GM21619 (cell line): Measurements from ENCODE around the gene SH3D21.

Experiments
- ATAC-seq: cut with Tn5 transposase; IDR thresholded peaks from one replicate; pipeline ENCODE4 v1.9.1; 2021; ENCODE audit not compliant: unreplicated experiment

The SH3D21 gene

DNA sequence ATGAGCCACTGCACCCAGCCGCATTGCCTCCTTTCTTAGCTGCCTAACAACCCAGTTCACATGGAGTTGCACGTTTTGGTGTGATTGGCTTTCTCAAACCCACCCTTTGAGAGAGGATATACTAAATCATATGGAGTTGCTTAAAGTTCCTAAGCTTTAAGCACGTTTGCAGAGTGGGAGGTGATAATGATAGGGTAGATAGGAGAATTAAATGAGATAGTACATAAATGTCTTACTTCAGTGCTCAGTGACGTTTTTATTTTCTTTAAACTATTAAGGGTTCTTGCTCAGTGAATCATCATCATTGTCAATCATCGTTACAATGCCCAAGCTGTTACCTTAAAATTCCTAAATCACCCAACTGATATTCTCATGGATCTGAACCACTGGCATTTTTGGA is 2.9 kb upstream of the SH3D21 start:
- no peak for ATAC-seq

DNA sequence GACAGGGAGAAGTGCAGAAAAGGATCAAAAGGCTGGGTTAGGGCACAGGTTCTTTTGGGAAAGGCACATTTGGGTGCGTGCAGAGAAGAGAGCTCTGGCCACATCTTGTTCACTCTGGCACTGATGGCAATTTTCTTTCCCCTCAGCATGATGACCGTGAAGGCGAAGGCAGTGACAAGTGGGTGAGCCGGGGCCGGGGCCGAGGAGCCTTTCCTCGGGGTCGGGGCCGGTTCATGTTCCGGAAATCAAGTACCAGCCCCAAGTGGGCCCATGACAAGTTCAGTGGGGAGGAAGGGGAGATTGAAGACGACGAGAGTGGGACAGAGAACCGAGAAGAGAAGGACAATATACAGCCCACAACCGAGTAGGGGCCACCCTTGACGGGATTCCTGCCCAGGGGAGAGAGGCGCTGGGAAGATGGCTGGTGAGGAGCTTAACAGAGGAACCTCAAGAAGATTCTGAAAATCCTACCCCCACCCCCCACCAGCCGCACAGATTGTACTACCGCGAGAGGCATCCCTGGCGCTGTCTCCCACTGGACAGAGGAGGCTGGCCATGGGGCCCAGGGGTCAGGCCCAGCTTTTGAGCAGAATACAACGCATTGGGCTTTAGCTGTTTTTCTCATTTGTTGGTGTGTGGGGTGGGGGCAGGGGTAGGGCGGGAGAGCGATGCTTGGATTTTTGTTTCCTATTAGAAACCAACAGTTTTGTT is 2.4 kb upstream of the SH3D21 start:
- no peak for ATAC-seq

DNA sequence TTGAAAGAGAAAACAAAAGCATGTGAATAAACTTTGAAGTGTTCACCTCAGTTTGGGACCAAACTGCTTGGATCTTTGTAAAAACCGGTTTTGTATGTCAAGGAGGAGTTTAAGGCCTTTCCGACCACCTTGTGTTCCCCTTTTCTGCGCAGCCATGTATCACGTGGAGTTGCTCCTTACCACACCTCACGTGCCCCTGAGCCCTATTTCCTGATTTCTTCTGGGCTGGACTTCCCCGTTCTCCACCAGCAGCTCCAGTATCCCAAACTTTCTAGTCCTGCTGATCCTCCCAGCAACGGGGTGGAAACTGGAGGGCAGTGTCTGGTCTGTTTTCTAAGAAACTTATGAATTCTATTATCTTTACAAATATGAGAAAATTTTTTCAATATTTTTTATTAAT is 1.6 kb upstream of the SH3D21 start:
- ATAC-seq = no peak

DNA sequence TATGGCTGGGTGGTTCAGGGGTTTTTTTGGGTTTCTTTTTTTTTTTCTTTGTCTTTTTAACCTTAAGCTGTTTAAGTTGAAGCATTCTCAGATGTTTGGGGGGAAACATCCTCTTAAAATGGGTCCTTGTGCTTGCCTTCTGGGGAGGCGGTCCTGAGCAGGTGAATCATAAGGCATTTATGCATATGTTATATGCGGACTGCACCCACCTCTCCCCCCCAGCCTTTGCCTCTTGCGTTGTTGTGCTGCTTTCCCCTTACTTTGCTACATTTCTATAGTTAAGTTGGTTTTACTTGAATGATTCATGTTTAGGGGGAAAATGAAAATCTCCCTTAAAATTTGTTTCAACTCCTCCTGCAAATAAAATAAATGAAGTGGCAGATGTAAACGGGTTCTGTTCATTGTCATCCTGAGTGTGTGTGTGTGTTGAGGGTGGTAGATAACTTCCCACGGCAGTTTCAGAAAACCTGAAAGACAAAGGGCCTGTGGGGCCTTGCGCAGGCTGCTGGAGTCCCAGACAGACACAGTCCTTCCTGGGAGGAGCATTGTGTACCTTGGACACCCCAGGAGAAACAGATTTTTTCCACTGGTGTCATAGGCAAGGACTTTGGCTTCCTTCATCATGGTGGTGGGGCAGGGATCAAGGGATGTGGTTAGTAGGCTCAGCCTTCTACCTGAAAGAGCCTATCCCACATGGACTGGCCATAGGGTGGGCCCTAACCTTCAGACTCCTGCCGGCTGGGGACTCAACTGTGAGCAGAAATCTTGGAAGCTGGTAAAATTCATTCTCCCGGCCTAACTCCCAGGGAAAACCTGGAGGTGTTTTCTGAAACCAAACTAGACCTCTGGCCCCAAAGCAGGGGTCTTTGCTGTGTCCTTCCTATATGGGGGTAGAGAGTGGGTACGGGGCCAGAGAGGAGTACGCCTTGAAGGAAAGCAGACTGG is 926 bp upstream of the SH3D21 start:
- ATAC-seq = no peak

DNA sequence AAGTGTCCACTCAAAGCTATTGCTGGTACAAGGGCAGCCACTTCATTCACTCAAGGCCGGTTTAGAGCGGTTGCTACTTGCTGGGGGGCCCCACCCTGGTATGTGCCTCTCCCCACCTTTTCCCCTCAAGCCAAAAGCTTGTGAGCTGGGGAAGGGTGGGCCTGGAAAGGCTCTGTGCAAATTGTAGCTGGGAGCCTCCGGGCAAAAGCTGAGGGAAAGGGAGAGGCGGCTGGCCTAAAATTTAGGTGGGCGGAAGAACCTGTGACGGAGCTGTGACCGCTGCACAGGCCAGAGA is 306 bp upstream of the SH3D21 start:
- ATAC-seq = no peak

DNA sequence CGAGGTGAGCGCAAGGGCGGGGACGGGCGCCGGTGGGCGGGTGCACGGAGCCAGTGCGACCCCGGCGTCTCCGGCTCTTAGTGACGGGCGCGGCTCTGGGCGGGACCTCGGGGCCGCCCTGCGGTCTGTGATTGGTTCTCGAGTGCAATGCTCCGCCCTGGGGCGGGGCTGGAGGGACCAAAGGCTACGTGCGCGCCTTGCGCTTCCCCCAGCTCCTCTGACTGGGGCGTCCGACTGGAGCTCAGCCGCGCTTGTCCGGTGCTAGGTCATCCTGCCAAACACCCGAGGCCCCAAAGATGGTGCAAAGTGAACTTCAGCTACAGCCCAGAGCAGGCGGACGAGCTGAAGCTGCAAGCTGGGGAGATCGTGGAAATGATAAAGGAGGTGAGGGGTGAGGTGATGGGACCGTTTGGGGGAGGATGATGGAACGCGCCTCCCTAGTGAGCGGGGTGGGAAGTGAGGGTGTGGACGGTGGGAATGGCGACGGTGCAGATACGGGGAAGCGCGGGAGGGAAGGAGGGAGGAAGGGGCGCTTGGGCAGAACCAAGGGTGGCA is 811 bp downstream of the SH3D21 start:
- ATAC-seq = peak; percentile 93

DNA sequence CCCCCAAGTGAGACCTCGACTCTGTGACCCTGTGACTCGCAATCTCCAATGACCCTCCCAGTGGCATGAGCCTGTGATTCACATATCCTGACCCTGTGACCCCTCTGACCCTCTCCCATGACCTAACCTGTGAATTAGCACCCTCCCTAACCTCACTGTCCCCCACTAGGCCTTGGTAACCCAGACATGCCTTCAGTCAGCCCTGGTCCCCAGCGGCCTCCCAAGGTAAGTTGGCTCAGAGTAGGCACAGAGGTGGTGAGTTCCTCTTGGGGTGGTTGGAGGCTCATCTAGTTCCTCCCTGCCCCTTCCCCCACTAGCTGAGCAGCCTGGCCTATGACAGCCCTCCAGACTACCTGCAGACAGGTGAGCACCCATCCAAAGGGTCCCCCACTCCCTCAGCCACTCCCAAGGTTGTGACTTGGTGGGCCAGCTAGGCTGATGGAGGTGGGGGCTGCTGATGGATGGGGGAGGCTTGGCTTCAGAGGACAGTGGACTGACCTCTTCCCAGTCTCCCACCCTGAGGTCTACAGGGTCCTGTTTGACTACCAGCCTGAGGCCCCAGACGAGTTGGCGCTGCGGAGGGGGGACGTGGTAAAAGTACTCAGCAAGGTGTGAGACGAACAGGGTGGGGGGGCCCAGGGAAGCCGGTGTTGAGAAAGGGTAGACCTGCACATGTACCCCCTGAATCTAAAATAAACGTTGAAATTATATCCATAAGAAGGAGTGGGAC is 1.6 kb downstream of the SH3D21 start:
- no peak for ATAC-seq

DNA sequence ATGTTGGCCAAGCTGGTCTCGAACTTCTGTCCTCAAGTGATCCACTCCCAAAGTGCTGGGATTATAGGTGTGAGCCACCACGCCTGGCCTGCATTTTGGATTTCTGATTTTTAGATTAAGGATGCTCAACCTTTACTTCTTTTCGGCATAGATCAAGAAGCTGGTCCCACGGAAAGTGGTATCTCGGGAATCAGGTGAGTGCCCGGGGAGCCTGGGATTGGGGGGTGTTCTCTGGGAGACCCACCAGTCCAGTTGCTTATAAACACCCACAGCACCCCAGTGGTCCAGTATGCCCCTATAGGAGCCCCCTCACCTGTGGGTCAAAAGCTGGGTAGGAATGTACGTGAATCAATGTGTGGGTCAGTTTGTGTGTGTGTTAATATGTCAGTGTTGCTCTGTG is 3.2 kb downstream of the SH3D21 start:
- no peak for ATAC-seq

DNA sequence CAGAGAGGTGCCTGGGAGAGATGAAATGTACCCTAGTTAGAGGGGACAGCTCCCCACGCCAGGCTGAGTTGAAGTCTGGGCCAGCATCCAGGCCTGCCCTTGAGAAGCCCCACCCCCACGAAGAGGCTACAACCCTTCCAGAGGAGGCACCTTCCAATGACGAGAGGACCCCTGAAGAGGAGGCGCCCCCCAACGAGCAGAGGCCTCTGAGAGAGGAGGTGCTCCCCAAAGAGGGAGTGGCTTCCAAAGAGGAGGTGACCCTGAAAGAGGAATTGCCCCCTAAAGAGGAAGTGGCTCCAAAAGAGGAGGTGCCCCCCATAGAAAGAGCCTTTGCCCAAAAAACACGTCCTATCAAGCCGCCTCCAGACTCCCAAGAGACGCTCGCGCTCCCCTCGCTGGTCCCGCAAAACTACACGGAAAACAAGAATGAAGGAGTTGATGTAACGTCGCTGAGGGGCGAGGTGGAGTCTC is 14.2 kb downstream of the SH3D21 start:
- no peak for ATAC-seq

DNA sequence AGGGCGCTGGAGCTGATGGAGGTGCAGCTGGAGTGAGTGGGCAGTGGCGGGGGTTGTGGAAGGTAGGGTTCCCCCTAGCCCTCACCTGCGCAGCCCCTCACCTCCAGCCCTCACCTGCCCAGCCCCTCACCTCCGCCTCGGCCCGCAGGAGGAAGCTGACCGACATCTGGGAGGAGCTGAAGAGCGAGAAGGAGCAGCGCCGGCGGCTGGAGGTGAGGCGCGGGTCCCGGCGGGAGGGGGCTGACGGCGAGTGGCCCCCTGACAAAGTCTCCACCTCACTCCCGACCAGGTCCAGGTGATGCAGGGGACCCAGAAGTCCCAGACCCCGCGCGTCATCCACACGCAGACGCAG is 14.6 kb downstream of the SH3D21 start:
- ATAC-seq = no peak

DNA sequence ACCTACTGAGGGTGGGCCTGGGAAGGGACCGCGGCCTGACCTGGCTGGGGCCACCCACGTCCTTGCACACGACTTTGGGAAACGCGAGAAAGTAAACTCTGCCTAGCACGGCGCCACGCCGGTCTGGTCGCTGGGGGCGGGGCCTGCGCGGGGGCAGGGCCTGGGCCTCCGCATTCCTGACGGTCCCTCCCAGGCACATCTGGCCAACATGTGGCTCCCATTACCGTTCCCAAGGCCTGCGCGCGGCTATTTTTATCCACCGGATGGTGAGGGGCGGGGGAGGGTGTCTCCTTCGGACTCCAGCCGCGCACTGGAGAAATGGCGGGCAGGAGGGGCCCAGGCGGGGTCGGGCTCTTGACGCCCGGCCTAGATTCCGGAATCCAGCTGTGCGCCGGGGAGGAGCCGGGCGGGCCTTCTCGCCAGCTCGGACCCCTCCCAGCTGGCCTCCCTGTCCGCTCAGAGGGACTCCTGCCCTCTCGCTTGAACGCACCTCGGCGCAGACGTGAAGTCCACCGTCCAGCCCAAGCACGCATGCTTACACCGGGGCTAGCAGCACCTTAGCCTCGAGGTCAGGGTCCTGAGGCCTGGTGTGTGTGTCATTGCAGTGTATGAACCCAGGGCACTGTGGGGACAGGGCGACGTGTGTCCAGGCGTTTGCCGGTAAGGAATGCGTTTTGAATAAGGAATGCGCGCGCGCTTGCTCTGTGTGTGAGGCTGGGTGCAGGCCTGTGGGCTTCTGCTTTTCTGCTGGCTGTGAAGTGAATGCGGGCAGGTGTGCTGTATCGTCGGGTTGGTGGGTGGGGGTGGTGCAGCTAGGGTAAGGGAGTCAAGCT is 15.2 kb downstream of the SH3D21 start:
- ATAC-seq = no peak

DNA sequence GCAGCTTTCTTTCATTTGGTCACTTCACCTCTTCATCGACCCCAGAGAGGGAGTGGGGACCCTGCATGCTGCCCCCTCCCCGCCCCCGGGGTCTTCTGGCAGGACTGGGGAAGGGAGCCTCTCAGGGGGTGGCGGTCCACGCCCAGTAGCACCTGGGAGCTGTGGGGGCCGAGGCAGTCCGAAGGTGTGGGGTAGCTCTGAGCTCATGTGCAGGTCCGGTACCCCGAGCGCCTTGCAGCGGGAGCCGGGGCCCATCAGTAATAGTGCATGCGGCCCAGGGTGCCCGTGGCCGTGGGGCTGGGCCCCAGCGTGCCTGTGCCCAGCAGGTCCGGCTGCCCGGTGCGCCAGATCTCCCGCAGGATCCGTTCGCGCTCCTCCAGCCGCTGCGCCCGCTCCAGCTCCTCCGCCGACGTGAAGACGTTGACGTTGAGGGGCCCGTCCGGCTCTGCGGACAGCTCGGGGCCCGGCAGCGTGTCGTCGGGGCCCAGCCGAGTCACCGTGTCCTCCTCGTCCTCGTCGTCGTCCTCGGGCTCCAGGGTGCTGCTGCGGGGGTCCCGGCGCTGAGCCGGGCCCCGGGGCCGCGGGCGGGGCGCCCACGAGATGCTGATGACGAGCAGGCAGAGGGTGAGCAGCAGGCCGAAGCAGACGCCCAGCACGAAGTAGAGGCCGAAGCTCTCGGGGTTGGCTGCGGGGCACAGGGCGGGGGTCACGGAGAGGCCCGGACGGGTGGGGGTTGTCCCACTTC is 16.0 kb downstream of the SH3D21 start:
- no peak for ATAC-seq

DNA sequence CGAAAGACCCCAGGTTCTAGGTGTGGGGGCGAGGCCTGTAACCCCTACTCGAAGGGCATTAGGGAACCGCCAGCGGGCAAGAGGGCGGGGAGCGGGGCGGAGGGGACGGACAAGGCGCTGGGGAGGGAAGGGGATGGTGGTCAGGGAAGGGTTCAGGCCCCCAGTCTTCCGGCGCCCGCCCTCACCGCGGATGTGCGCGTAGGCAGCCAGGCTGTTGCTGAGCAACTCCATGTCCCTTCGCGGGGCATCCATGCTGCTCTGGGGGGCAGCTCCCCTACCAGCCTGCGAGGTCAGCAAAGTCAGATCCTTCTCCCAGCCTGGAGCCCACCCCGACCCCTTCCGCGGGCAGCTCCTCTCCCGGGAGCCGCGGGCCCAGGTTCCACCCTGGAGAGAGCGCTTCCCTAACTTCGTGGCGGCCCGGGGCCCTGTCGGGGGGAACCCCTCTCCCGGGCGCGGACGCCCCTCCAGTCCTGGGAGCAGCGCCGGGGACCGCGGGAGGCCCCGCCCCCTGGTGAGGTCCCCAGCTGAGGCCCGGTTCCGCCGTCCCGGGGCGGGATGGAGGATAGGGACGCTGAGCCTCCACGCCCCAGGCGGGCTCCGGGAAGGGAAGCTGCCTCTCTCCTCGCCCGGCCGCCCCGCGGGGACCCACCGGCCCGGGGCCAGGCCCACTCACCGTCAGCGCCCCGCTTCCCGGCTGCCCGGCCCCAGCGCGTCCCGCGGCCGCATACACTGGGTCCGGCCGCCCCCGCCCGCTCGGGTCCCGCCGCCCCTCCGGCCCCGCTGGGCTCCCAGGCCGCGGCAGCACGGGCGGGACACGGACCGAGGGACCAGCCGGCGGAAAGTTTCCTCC is 16.8 kb downstream of the SH3D21 start:
- peak; percentile 29 for ATAC-seq

DNA sequence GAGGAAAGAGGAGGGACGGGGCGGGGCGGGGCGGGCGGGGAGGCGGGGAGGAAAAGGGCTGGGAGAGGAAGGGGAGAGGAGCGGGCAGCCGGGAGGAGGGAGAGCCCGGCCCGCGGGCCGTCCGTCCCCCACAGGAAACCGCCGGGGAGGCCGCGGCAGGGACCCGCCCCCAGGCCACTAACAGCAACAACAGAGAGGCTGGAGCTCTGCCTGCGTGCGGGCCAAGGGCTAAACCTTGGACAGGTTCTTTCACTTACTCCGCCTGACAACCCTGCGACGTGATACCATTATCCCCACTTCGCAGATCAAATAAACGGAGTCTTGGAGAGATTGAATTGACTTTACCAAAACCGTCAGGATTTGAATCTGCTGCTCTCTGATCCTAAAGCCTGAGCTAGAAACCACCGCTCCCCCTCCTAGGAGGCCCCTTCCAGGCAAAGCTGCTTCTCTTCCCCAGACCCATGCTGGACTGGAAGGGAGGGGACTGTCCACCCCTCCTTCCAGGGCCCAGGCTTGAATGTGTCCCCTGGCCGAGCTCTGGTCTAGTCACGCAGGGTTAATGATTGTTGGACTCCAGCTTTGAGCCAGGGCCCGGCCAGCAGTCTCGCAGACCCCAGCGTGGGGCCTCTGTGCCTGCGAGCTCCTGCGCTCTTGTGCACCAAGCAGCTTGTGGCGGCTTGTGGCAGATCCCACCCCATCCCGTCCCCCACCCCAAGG is 17.6 kb downstream of the SH3D21 start, which contains the start of gene EVA1B:
EVA1B (minus strand) TSS at position 10 of the 717 bp plus-strand sequence. CDS start 608 bp downstream, outside the sequence.
- peak; percentile 44 for ATAC-seq

DNA sequence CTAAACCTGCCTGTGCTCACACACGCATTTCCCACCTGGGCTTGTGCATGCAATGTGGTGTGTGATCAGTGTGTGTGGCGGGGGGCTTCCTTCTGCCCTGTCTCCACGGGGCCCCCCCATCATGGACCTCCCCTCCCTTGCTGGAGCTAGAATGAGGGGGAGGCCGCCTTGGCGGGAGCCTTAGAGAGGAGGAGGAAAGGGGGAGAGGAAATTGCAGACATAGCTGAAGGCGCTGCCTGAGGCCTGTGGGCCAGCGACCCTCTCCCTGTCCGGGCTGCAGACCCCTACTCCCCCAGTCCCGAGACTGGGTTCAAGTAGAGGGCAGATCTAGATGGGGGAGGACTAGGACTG is 18.2 kb downstream of the SH3D21 start:
- no peak for ATAC-seq

DNA sequence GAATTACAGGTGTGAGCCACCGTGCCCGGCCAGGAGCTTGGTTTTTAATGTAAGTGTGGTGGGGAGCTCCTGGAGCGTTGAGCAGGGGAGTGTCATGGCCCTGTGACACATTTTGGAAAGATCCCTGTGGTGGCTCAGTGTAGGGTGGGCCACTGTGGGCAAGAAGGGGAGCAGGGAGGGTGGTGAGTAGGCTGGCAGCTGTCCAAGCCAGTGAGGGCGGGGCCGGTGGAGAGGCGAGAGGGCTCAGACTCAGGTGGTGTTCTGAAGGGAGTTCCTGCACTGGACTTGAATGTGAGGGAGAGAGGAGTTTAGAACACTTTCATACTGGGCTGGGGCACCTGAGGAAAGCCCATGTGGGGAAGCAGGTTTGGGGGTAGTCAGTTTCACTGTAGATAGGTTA is 20.3 kb downstream of the SH3D21 start:
- ATAC-seq = no peak

DNA sequence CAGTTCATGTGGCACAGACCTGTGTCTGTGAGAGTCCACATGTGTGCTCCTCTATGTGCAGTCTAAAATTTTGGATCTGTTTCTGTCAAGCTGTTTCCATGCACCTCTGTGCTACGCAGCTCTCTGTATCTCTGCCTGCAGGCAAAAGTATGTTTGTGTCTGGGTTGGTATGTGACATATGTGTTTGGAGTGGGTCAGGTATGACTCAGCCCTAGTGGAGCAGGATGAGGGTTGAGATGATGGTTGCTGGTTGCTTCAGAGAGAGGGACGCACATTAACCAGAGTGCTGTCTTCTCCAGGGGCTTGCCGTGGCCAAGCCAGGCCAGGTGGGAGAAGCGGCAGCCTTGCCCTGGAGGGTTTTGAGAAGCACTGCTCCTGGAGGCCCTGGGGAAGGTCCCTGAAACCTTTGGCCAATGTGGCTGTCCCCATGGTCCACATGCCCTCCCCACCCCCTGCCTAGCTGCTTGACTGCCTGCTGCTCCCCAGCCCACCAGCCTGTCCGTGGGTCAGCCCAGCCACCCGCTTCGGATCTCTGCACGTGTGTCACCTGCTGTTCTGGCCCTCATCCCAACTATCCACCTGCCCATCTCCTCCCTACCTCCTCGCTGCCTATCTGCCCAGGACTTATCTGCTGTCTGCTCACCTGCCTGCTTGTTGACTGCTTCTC is 21.4 kb downstream of the SH3D21 start:
- ATAC-seq = no peak

DNA sequence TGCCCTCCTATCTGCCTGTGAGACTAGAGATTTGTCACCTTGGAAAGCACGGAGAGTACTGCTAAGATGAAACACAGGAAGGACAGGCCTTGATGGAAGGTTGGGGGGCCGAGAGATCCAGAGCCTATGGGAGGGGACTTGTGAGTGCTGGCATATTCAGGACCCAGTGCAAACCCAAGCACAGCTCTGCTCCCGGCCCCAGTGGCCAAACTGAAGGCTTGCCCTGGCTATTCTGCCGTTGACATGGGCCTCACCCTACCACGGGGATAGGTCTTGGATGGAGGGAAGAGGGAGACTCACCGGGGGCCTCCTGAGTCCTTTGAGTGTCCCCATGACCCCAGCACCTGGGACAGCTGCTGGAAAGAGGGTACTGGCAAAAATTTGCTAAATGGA is 21.9 kb downstream of the SH3D21 start:
- no peak for ATAC-seq
